Activated naive CD8-positive, alpha-beta T cell treated with anti-CD3 and anti-CD28 coated beads for 36 hours (primary cell): ENCODE results near the gene MTMR10. TPM values are rescaled to one million over a fixed set of nuclear protein-coding genes. Genes with fewer than 3 reads are reported as not detected.

Source experiments
- DNase-seq: peaks from one replicate; pipeline ENCODE4 v3.0.0; 2021
- H3K27ac Mint-ChIP-seq: one replicate; pipeline ENCODE4 v1.8.0; 2022; ENCODE audit warnings: mild to moderate bottlenecking, moderate library complexity, mixed read lengths
- H3K27me3 Mint-ChIP-seq: one replicate; pipeline ENCODE4 v1.8.0; 2022; ENCODE audit warnings: mild to moderate bottlenecking, mixed read lengths
- H3K36me3 Mint-ChIP-seq: one replicate; pipeline ENCODE4 v1.8.0; 2021; ENCODE audit warnings: mild to moderate bottlenecking, mixed read lengths
- H3K4me1 Mint-ChIP-seq: one replicate; pipeline ENCODE4 v1.8.0; 2021; ENCODE audit warnings: mixed read lengths
- H3K4me3 Mint-ChIP-seq: one replicate; pipeline ENCODE4 v1.8.0; 2022; ENCODE audit warnings: mild to moderate bottlenecking, moderate library complexity, mixed read lengths
- H3K9me3 Mint-ChIP-seq: one replicate; pipeline ENCODE4 v1.8.0; 2022; ENCODE audit warnings: mixed read lengths
- total RNA-seq, 2 experiments: library from RNA; stranded (reverse); gene quantifications; one replicate each; pipeline ENCODE4 v1.2.3, GENCODE V29; 2021

The MTMR10 gene
- total RNA-seq, 2 experiments from 2014 or later: 13.6 to 15.6 TPM

GRCh38 chr15:30896211-30896606 is 95.2 kb downstream of the MTMR10 start:
- H3K27ac Mint-ChIP-seq: no peak overlapping the region

GRCh38 chr15:30895461-30896210 is 95.8 kb downstream of the MTMR10 start:
- peaks cover 2% of the 10 kb centered on the region for H3K4me1 Mint-ChIP-seq
- H3K9me3 Mint-ChIP-seq: no peaks in the 10 kb centered on the region
- H3K4me3 Mint-ChIP-seq: no peak overlapping the region
- no peaks in the 10 kb centered on the region for H3K27me3 Mint-ChIP-seq
- DNase-seq: no peak
- no peak overlapping the region for H3K27ac Mint-ChIP-seq
- peaks cover 2% of the 10 kb centered on the region for H3K36me3 Mint-ChIP-seq

More at GRCh38 chr15:30896211-30896606, 95.2 kb downstream of the MTMR10 start:
- H3K4me3 Mint-ChIP-seq: no peak overlapping the region
- no peak for DNase-seq
- H3K9me3 Mint-ChIP-seq: no peaks in the 10 kb centered on the region
- H3K27me3 Mint-ChIP-seq: no peaks in the 10 kb centered on the region
- H3K4me1 Mint-ChIP-seq: peaks cover 2% of the 10 kb centered on the region
- H3K36me3 Mint-ChIP-seq: peaks cover 2% of the 10 kb centered on the region

- Mint-ChIP-seq H3K4me3 (no peak overlapping the region), H3K9me3 (no peaks in the 10 kb centered on the region), H3K36me3 (peaks cover 2% of the 10 kb centered on the region), H3K27me3 (no peaks in the 10 kb centered on the region), H3K27ac (no peak overlapping the region), H3K4me1 (peaks cover under 1% of the 10 kb centered on the region)
- no peak for DNase-seq
Measured at GRCh38 chr15:30889196-30889595, 102.2 kb downstream of the MTMR10 start.

Other genes starting within 250 kb of the MTMR10 start
- 10 to 100 TPM; 15.4 to 16.1 TPM for gene FAN1, start 87.7 kb downstream of the MTMR10 start, total RNA-seq
- not detected for gene TRPM1, start 110.1 kb upstream of the MTMR10 start, total RNA-seq